CD1c-positive myeloid dendritic cell (primary cell): ENCODE measurements around the gene EPS8L3.
"Not testable (repeated sequence)": the region's sequence is repeated elsewhere in the genome, so short reads cannot be mapped to it uniquely, and the experiment has no call there.

Source experiments
- DNase-seq: peaks from one replicate; pipeline ENCODE4 v3.0.0-alpha.2; 2016; ENCODE audit errors: extremely low spot score

Gene EPS8L3

GRCh38 chr1:109764561-109765482, 1.1 kb upstream of the EPS8L3 start:
- DNase-seq, result no peak

- peak; percentile 45 for DNase-seq
Observed at GRCh38 chr1:109762821-109763645, 690 bp downstream of the EPS8L3 start.

- no peak for DNase-seq
Observed at GRCh38 chr1:109762039-109762585, 1.6 kb downstream of the EPS8L3 start.

GRCh38 chr1:109761227-109762038, 2.3 kb downstream of the EPS8L3 start:
- no peak for DNase-seq

- no peak for DNase-seq
Observed at GRCh38 chr1:109760581-109761226, 3.0 kb downstream of the EPS8L3 start.

- DNase-seq, result no peak
Observed at GRCh38 chr1:109759513-109760334, 4.0 kb downstream of the EPS8L3 start.

GRCh38 chr1:109757936-109758786, 5.6 kb downstream of the EPS8L3 start:
- DNase-seq, result no peak

- no peak for DNase-seq
Observed at GRCh38 chr1:109756848-109757521, 6.7 kb downstream of the EPS8L3 start.

- not testable (repeated sequence) for DNase-seq
Observed at GRCh38 chr1:109756325-109756724, 7.4 kb downstream of the EPS8L3 start.

- no peak for DNase-seq
Observed at GRCh38 chr1:109754738-109755137, 9.0 kb downstream of the EPS8L3 start.

GRCh38 chr1:109751531-109752260, 12.0 kb downstream of the EPS8L3 start:
- no peak for DNase-seq

GRCh38 chr1:109750920-109751319, 12.8 kb downstream of the EPS8L3 start:
- no peak for DNase-seq

GRCh38 chr1:109750241-109750882, 13.4 kb downstream of the EPS8L3 start:
- DNase-seq, result no peak

- no peak for DNase-seq
Observed at GRCh38 chr1:109749221-109749620, 14.5 kb downstream of the EPS8L3 start.

GRCh38 chr1:109748311-109748710, 15.4 kb downstream of the EPS8L3 start:
- not testable (repeated sequence) for DNase-seq

- DNase-seq, result no peak
Observed at GRCh38 chr1:109740615-109741373, 22.9 kb downstream of the EPS8L3 start, which contains the start of gene GSTM3. Gene GSTM3, minus strand, starts transcription at chr1:109741038. Its CDS starts 751 bp downstream, at chr1:109740287.
